Left kidney (tissue), 1 donor: ENCODE data around the gene TEX52. TPM values are rescaled to one million over a fixed set of nuclear protein-coding genes. Genes with fewer than 3 reads are reported as not detected.

Experiments
- polyA plus RNA-seq: library from polyadenylated mRNA; unstranded; fragments of 120-200 nt; gene quantifications from one replicate; pipeline ENCODE4 v1.2.1, GENCODE V29; 2013; ENCODE audit not compliant: insufficient read length

TEX52 gene
- polyA plus RNA-seq, 1 donor: 3.1 TPM

Other genes with a start within 250 kb of the TEX52 start
- gene FKBP4, start 62.1 kb downstream of the TEX52 start, polyA plus RNA-seq: 128 TPM
- 94.4 TPM for gene ITFG2, start 44.4 kb downstream of the TEX52 start, polyA plus RNA-seq
- gene NRIP2, start 22.0 kb downstream of the TEX52 start, polyA plus RNA-seq: 29.7 TPM
- 46.4 TPM for gene FOXM1, start 20.1 kb upstream of the TEX52 start, polyA plus RNA-seq
- gene RHNO1, start 20.2 kb upstream of the TEX52 start, polyA plus RNA-seq: 40.5 TPM
- 34.7 TPM for gene TULP3, start 33.9 kb upstream of the TEX52 start, polyA plus RNA-seq
- 16.7 TPM for gene TEAD4, start 102.4 kb upstream of the TEX52 start, polyA plus RNA-seq
- 79.9 TPM for gene TSPAN9, start 220.3 kb upstream of the TEX52 start, polyA plus RNA-seq